ENCODE data around the gene C9orf153.

- TF ChIP-seq EZH2phosphoT487 (conservative IDR thresholded peaks at IDR 0.05; ENCODE audit: low read length), result no peak
- no peak for TF ChIP-seq CTCF (IDR thresholded peaks at IDR 0.05; ENCODE audit: insufficient read depth, low read length, poor library complexity, severe bottlenecking)
Measured at GRCh38 chr9:86282077-86282978, 22.9 kb upstream of the C9orf153 start, which contains the start of gene ISCA1.
